Activated naive CD8-positive, alpha-beta T cell (primary cell): ENCODE results near the gene SOHLH2.

Experiments used
- H3K27ac Mint-ChIP-seq: one replicate; pipeline ENCODE4 v1.8.0; 2021; ENCODE audit warnings: mixed read lengths
- H3K27me3 Mint-ChIP-seq: one replicate; pipeline ENCODE4 v1.8.0; 2021; ENCODE audit warnings: mixed read lengths
- H3K36me3 Mint-ChIP-seq: one replicate; pipeline ENCODE4 v1.8.0; 2021; ENCODE audit warnings: mixed read lengths
- H3K4me1 Mint-ChIP-seq: one replicate; pipeline ENCODE4 v1.8.0; 2021; ENCODE audit warnings: low read depth, mixed read lengths
- H3K4me3 Mint-ChIP-seq: one replicate; pipeline ENCODE4 v1.8.0; 2021; ENCODE audit warnings: mild to moderate bottlenecking, mixed read lengths
- H3K9me3 Mint-ChIP-seq: one replicate; pipeline ENCODE4 v1.8.0; 2021; ENCODE audit warnings: low read depth, mixed read lengths

Gene SOHLH2

GRCh38 chr13:36131222-36131930 is 83.0 kb downstream of the SOHLH2 start, which contains the start of gene DCLK1:
TSS of gene DCLK1 (minus strand) at chr13:36131382.
- Mint-ChIP-seq H3K27me3 (peaks cover 31% of the 10 kb centered on the region), H3K4me3 (no peak within 1 kb of the TSS), H3K4me1 (no peaks in the 10 kb centered on the region)

DNA sequence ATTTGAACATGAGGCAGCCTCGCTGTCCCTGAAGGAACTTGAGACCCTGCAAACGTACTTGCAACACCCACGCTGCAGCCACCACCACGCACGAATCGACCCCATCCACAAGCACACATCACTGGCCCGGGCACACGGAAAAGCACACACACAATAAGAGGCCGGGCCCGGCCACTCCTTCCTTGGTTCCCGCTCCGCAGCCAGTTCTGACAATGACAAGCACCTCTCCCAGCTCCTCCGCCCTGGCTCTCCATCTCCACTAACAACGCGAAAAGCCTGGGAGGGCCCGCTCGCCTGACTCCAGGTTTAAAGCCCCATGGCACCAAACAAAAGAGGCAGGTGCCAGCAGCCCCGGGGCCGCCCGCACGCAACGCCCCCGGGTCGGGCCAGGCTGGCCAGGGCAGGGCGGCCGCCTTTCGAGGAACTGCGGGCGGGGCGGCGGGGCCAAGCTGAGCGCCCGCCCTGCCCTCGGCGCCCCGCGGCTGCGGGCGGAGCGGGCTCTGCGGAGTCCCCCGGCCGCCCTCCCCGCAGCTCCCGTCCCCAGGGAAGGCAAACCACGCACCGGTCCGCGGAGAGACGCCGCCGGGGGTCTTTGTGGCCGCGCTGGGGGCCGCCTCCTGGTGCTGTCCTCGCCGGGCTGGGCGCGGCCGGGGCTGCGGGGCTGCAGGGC is 83.7 kb downstream of the SOHLH2 start:
- H3K4me1 Mint-ChIP-seq, result no peaks in the 10 kb centered on the region
- H3K36me3 Mint-ChIP-seq, result no peaks in the 10 kb centered on the region
- H3K4me3 Mint-ChIP-seq, result no peak overlapping the region
- H3K27me3 Mint-ChIP-seq, result peaks cover 29% of the 10 kb centered on the region
- peaks cover 4% of the 10 kb centered on the region for H3K9me3 Mint-ChIP-seq
- no peak overlapping the region for H3K27ac Mint-ChIP-seq

More at GRCh38 chr13:36131222-36131930, 83.0 kb downstream of the SOHLH2 start, which contains the start of gene DCLK1:
- H3K27ac Mint-ChIP-seq, result no peak within 1 kb of the TSS
- H3K36me3 Mint-ChIP-seq, result no peaks in the 10 kb centered on the region
- H3K9me3 Mint-ChIP-seq, result peaks cover 4% of the 10 kb centered on the region

DNA sequence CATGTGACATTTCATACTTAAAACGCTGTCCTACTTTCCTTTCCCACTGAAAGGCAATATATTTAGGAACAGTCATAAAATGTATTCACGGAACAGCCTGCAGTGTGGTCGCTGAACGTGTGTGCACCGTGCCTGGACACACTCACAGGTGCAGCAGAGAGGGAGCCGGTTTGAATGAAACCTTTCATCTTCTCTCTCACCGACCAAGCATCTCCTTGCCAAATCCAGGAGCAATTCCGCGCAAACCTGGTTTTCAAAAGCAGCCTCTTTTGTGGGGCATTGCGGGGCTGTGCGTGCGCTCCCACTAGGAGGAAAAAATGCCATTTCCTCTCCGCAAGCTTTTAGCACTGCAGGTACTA is 84.2 kb downstream of the SOHLH2 start:
- H3K4me1 Mint-ChIP-seq, result no peaks in the 10 kb centered on the region
- H3K36me3 Mint-ChIP-seq, result no peaks in the 10 kb centered on the region
- peaks cover 27% of the 10 kb centered on the region for H3K27me3 Mint-ChIP-seq
- H3K4me3 Mint-ChIP-seq, result no peak overlapping the region
- H3K27ac Mint-ChIP-seq, result no peak overlapping the region
- peaks cover 4% of the 10 kb centered on the region for H3K9me3 Mint-ChIP-seq

DNA sequence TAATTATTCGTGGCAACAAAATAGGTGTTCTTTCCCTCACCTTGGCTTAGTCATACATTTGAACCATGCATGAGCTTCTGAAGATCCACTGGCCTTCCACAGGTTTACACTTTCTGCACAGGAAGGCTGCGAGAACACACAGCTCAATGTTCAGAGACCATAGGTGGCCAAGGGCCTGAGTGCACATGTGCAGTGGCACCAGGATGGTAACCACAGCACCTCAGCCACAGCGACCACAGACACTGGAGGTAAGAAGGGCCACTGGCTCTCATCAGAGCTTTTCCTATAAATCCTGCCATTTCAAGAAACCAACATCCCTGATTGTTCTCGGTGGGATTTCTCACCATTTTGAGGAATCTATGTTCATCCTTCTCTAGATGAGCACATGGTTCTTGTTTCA is 84.8 kb downstream of the SOHLH2 start:
- H3K4me1 Mint-ChIP-seq, result no peaks in the 10 kb centered on the region
- H3K27me3 Mint-ChIP-seq, result peaks cover 22% of the 10 kb centered on the region
- H3K4me3 Mint-ChIP-seq, result no peak overlapping the region
- no peaks in the 10 kb centered on the region for H3K36me3 Mint-ChIP-seq
- H3K9me3 Mint-ChIP-seq, result peaks cover 4% of the 10 kb centered on the region
- H3K27ac Mint-ChIP-seq, result no peak overlapping the region

- Mint-ChIP-seq H3K9me3 (no peaks in the 10 kb centered on the region), H3K36me3 (no peaks in the 10 kb centered on the region), H3K4me1 (no peaks in the 10 kb centered on the region), H3K27me3 (peaks cover 8% of the 10 kb centered on the region), H3K4me3 (no peak overlapping the region), H3K27ac (no peak overlapping the region)
Measured at GRCh38 chr13:36126491-36126890, 87.9 kb downstream of the SOHLH2 start.

GRCh38 chr13:36125841-36126240 is 88.5 kb downstream of the SOHLH2 start:
- H3K36me3 Mint-ChIP-seq, result no peaks in the 10 kb centered on the region
- no peaks in the 10 kb centered on the region for H3K9me3 Mint-ChIP-seq
- no peak overlapping the region for H3K27ac Mint-ChIP-seq
- no peaks in the 10 kb centered on the region for H3K4me1 Mint-ChIP-seq
- H3K4me3 Mint-ChIP-seq, result no peak overlapping the region
- H3K27me3 Mint-ChIP-seq, result peaks cover 8% of the 10 kb centered on the region

DNA sequence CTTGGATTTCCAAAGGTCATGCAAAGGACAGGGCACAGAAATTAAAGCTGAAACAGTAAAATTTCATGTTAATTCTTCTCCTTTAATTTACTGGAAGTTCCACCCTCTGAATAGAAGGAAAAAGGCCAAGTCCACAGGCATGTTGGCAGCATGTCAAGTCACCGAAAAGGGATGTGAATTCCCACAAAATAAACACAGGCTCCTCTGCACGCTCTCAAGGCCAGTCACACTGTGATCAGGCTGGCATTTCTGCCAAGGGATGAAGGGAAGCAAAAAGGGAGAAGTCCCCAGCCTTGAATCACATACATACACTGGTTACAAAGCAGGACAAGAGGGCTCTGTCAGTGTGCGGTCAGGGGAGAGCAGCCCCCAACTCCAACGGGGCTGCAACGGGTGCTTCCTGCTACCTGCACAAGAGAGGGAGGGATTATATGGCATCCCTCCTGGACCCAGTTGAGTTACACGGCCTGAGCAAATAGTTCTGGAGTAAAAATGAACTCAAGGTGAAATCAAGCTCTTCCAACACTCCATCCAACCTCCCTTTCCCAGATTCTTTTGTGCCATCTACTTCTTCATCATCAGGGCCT is 90.0 kb downstream of the SOHLH2 start:
- Mint-ChIP-seq H3K9me3 (no peaks in the 10 kb centered on the region), H3K4me3 (no peak overlapping the region), H3K4me1 (no peaks in the 10 kb centered on the region), H3K27ac (no peak overlapping the region), H3K27me3 (peaks cover 3% of the 10 kb centered on the region), H3K36me3 (no peaks in the 10 kb centered on the region)
